CD14-positive monocyte (primary cell): ENCODE measurements around the gene FBH1. TPM values are rescaled to one million over a fixed set of nuclear protein-coding genes. Genes with fewer than 3 reads are reported as not detected.

Experiments
- DNase-seq, 3 donors: peaks; one replicate each; pipeline ENCODE4 v3.0.0-alpha.2; 2011 to 2022
- H2AFZ ChIP-seq: 2 replicates; pipeline ENCODE4 v1.6.0; 2012; ENCODE audit warnings: mild to moderate bottlenecking, low read depth, low read length, inconsistent platforms; ENCODE audit not compliant: insufficient read depth, poor library complexity, severe bottlenecking
- H3K27ac ChIP-seq, 2 donors: 1 replicate in 1 of 2; 2 replicates in 1 of 2; pipeline ENCODE4 v1.5.1; 2012 to 2013; ENCODE audit warnings: low read length in 2 of 2, control low read depth in 1 of 2, inconsistent platforms in 1 of 2, low read depth in 1 of 2, mild to moderate bottlenecking in 1 of 2
- H3K27me3 ChIP-seq, 2 donors: one replicate each; pipeline versions ENCODE4 v1.6.0 to v1.6.1; 2011 to 2013; ENCODE audit warnings: low read length in 2 of 2; ENCODE audit not compliant: control insufficient read depth in 2 of 2, insufficient read depth in 2 of 2
- H3K36me3 ChIP-seq, 2 donors: replicated peaks in 1 of 2; 1 replicate in 1 of 2; 2 replicates in 1 of 2; pipeline versions ENCODE4 v1.5.1 to v1.6.1; 2012 to 2013; ENCODE audit warnings: low read length in 2 of 2, control low read depth in 1 of 2, inconsistent platforms in 1 of 2, mild to moderate bottlenecking in 1 of 2; ENCODE audit not compliant: insufficient read depth in 2 of 2, control insufficient read depth in 1 of 2
- H3K4me1 ChIP-seq, 2 donors: 1 replicate in 1 of 2; 2 replicates in 1 of 2; pipeline versions ENCODE4 v1.5.1 to v1.6.1; 2012 to 2013; ENCODE audit warnings: low read length in 2 of 2, control low read depth in 1 of 2, inconsistent platforms in 1 of 2, mild to moderate bottlenecking in 1 of 2, moderate library complexity in 1 of 2; ENCODE audit not compliant: insufficient read depth in 2 of 2, control insufficient read depth in 1 of 2
- H3K4me2 ChIP-seq: replicated peaks from 2 replicates; pipeline ENCODE3; 2012; ENCODE audit warnings: low read length, moderate library complexity, mild to moderate bottlenecking; ENCODE audit not compliant: poor library complexity, severe bottlenecking; ENCODE audit errors: extremely low read depth
- H3K4me3 ChIP-seq, 3 experiments: fragments of 200-600 bp in 1 of 3; sonication (generic) in 1 of 3; replicated peaks in 1 of 3; 1 replicate in 2 of 3; 2 replicates in 1 of 3; pipeline ENCODE4 v1.5.1; 2011 to 2013; ENCODE audit warnings: low read length in 3 of 3, mild to moderate bottlenecking in 3 of 3, control low read depth in 2 of 3, low read depth in 2 of 3, inconsistent platforms in 1 of 3, moderate library complexity in 1 of 3
- H3K79me2 ChIP-seq: 2 replicates; pipeline ENCODE4 v1.6.0; 2012; ENCODE audit warnings: mild to moderate bottlenecking, control low read depth, inconsistent platforms, low read length, moderate library complexity; ENCODE audit not compliant: insufficient read depth
- H3K9ac ChIP-seq: 2 replicates; pipeline ENCODE4 v1.6.0; 2017; ENCODE audit warnings: low read length, mild to moderate bottlenecking; ENCODE audit not compliant: insufficient read depth, poor library complexity, severe bottlenecking
- H3K9me3 ChIP-seq, 2 donors: replicated peaks in 1 of 2; 1 replicate in 1 of 2; 2 replicates in 1 of 2; pipeline versions ENCODE4 v1.5.1 to v1.6.1; 2012 to 2013; ENCODE audit warnings: low read length in 2 of 2, control low read depth in 1 of 2; ENCODE audit not compliant: control insufficient read depth in 1 of 2, insufficient read depth in 1 of 2
- H4K20me1 ChIP-seq: 2 replicates; pipeline ENCODE4 v1.6.0; 2012; ENCODE audit warnings: mild to moderate bottlenecking, low read length, control low read depth, moderate library complexity; ENCODE audit not compliant: insufficient read depth
- H3K27ac Mint-ChIP-seq, 7 donors: one replicate each; pipeline ENCODE4 v1.8.0; 2020; ENCODE audit warnings: mild to moderate bottlenecking in 7 of 7, mixed read lengths in 7 of 7, moderate library complexity in 6 of 7, inconsistent platforms in 2 of 7
- H3K27me3 Mint-ChIP-seq, 3 donors: one replicate each; pipeline ENCODE4 v1.8.0; 2021 to 2022; ENCODE audit warnings: low read depth in 3 of 3, mild to moderate bottlenecking in 3 of 3, mixed read lengths in 3 of 3, moderate library complexity in 3 of 3, inconsistent platforms in 1 of 3
- H3K36me3 Mint-ChIP-seq, 2 donors: one replicate each; pipeline ENCODE4 v1.8.0; 2020; ENCODE audit warnings: mixed read lengths in 2 of 2, inconsistent platforms in 1 of 2, mild to moderate bottlenecking in 1 of 2
- H3K4me1 Mint-ChIP-seq: one replicate; pipeline ENCODE4 v1.8.0; 2020; ENCODE audit warnings: mild to moderate bottlenecking, mixed read lengths
- H3K4me3 Mint-ChIP-seq, 2 donors: one replicate each; pipeline ENCODE4 v1.8.0; 2020; ENCODE audit warnings: mild to moderate bottlenecking in 2 of 2, mixed read lengths in 2 of 2, moderate library complexity in 1 of 2
- H3K9me3 Mint-ChIP-seq, 7 donors: one replicate each; pipeline ENCODE4 v1.8.0; 2020 to 2022; ENCODE audit warnings: mixed read lengths in 7 of 7, mild to moderate bottlenecking in 6 of 7, moderate library complexity in 6 of 7, inconsistent platforms in 2 of 7
- CTCF ChIP-seq: fragments of 200-600 bp; IDR thresholded peaks from one replicate; pipeline ENCODE4 v1.8.0; 2022; ENCODE audit warnings: antibody characterized with exemption, mild to moderate bottlenecking
- WGBS: methylation state at CpG from one replicate; pipeline ENCODE4 v1.1.5; 2013; ENCODE audit warnings: missing lambda C conversion rate; ENCODE audit not compliant: insufficient coverage; 5-methylcytosine and 5-hydroxymethylcytosine counted together
- intact Hi-C, 2 donors: fragments of 100-400 bp; cut with micrococcal nuclease; formaldehyde crosslinking; loops; one replicate each; pipeline versions ENCODE4 v1.15.0 to v1.15.1; 2023
- polyA plus RNA-seq, 3 donors: library from polyadenylated mRNA; depleted of rRNA in 1 of 3; unstranded in 2 of 3; stranded (reverse) in 1 of 3; fragments of 300-500 nt in 2 of 3; fragments of >200 nt in 1 of 3; fragmentation: Illumina TruSeq in 2 of 3; gene quantifications; 1 replicate in 2 of 3; 2 replicates in 1 of 3; pipeline ENCODE4 v1.2.3, GENCODE V29; 2012 to 2021

Gene FBH1
- polyA plus RNA-seq, 3 donors: 33.9 to 73.3 (median 48.3) TPM

- Mint-ChIP-seq H3K4me1 (peaks cover 17% of the 10 kb centered on the region), H3K36me3 (peaks cover 53 to 77% of the 10 kb centered on the region in 2 donors), H3K27ac (peak overlapping the region in 1 of 7 donors; percentile 62), H3K4me3 (no peak overlapping the region), H3K27me3 (peaks cover 0 to 2% (median 0%) of the 10 kb centered on the region in 3 donors), H3K9me3 (no peaks in the 10 kb centered on the region)
- intact Hi-C loops: no loop called here
- H3K4me2 ChIP-seq: no peak overlapping the region
- DNase-seq: no peak
- 96% methylated on average over 8 of the region's 10 CpGs for WGBS
- H3K4me3 ChIP-seq: no peak overlapping the region
- no peaks in the 10 kb centered on the region for H3K27me3 ChIP-seq
- no peak overlapping the region for H3K9ac ChIP-seq
- no peaks in the 10 kb centered on the region for H3K9me3 ChIP-seq
- H2AFZ ChIP-seq: no peak overlapping the region
- H3K79me2 ChIP-seq: no peaks in the 10 kb centered on the region
- peak overlapping the region in 1 of 2 donors; percentile 45 for H3K27ac ChIP-seq
- H3K4me1 ChIP-seq: peaks cover 5 to 8% of the 10 kb centered on the region in 2 donors
- H4K20me1 ChIP-seq: no peaks in the 10 kb centered on the region
- TF ChIP-seq CTCF: no peak
- peaks cover 44 to 65% of the 10 kb centered on the region in 2 donors for H3K36me3 ChIP-seq
Measured at GRCh38 chr10:5935628-5936027, 45.6 kb downstream of the FBH1 start.

- no peak for TF ChIP-seq CTCF
- Histone ChIP-seq H3K9me3 (no peaks in the 10 kb centered on the region), H3K27ac (no peak overlapping the region), H3K4me1 (peaks cover 19 to 22% of the 10 kb centered on the region in 2 donors), H3K4me2 (no peak overlapping the region), H3K4me3 (no peak overlapping the region), H3K36me3 (peaks cover 37 to 53% of the 10 kb centered on the region in 2 donors), H2AFZ (no peak overlapping the region), H4K20me1 (no peaks in the 10 kb centered on the region), H3K27me3 (no peaks in the 10 kb centered on the region), H3K9ac (no peak overlapping the region), H3K79me2 (no peaks in the 10 kb centered on the region)
- DNase-seq: no peak
- Mint-ChIP-seq H3K4me3 (no peak overlapping the region), H3K27me3 (peaks cover 0 to 2% (median 0%) of the 10 kb centered on the region in 3 donors), H3K4me1 (peaks cover 31% of the 10 kb centered on the region), H3K27ac (peak overlapping the region in 5 of 7 donors; percentile 1 to 62 (median 33)), H3K9me3 (no peaks in the 10 kb centered on the region), H3K36me3 (peaks cover 46 to 67% of the 10 kb centered on the region in 2 donors)
- intact Hi-C loops: no loop called here
- over 99% methylated on average over 15 of the region's 18 CpGs for WGBS
Measured at GRCh38 chr10:5937016-5937415, 47.0 kb downstream of the FBH1 start.
